GM18909 (cell line): ENCODE data around the gene FGD6.
"Not testable (repeated sequence)": the region's sequence is repeated elsewhere in the genome, so short reads cannot be mapped to it uniquely, and the experiment has no call there.

ENCODE experiments used
- ATAC-seq: cut with Tn5 transposase; IDR thresholded peaks from one replicate; pipeline ENCODE4 v1.9.1; 2021; ENCODE audit warnings: mild to moderate bottlenecking; ENCODE audit not compliant: unreplicated experiment, poor library complexity

FGD6 gene

GRCh38 chr12:95099270-95099790 is 117.9 kb downstream of the FGD6 start:
- no peak for ATAC-seq

- ATAC-seq = no peak
Measured at GRCh38 chr12:95096852-95097251, 120.4 kb downstream of the FGD6 start.

- ATAC-seq = no peak
Measured at GRCh38 chr12:95096378-95096777, 120.9 kb downstream of the FGD6 start.

DNA sequence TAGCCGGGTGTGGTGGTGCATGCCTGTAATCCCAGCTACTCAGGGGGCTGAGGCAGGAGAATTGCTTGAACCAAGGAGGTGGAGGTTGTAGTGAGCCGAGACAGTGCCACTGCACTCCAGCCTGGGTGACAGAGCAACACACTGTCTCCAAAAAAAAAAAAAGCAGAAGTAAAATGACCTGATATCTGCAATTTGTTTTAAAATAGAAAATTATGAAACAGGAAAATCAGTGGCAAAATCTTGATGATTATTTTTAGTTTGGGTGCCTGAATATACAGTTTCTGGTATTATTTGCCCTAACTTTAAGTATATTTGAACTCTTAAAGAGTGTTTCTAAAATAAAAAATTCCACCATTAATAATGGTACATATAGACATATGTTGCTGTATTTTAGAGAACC is 121.4 kb downstream of the FGD6 start:
- not testable (repeated sequence) for ATAC-seq

DNA sequence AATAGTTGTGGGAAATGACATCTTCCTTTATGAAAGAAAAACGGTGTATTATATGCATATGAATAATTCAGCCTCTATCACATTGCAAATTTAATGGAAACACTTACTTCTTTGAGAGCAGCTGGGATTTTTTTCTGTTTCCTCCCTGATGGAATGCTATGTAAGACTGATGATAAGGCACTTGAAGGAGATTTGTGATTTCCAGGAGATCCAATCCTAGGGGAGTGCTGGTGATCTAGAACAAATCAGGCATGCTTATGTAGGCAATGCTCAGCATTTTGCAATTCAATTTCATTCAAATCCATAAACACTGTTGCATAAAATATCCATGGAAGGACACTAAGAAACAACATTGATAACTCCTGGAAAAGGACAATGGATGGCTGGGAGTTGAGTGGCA is 127.8 kb downstream of the FGD6 start:
- ATAC-seq = no peak

- no peak for ATAC-seq
Measured at GRCh38 chr12:95088379-95088778, 128.9 kb downstream of the FGD6 start.

GRCh38 chr12:95085612-95086011 is 131.7 kb downstream of the FGD6 start:
- ATAC-seq = no peak

GRCh38 chr12:95083938-95084337 is 133.3 kb downstream of the FGD6 start:
- ATAC-seq = no peak

DNA sequence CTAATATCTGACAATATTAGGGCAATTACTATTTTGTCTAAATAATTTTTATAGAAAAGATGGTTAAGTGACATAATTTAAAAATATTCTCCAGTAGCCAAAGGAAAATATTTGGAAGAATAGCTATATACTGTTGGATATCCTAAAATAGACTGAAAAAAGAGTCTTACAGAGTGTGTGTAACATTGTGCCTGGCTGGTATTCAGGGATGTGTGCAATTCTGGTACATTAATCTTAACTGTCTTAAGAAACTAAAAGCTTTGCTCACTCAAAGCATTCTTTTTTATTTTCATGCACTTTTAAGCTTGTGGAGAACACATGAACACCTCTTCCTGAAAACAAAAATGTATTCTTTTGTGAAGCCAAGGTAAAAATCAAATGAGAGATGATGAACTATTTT is 133.8 kb downstream of the FGD6 start:
- no peak for ATAC-seq

DNA sequence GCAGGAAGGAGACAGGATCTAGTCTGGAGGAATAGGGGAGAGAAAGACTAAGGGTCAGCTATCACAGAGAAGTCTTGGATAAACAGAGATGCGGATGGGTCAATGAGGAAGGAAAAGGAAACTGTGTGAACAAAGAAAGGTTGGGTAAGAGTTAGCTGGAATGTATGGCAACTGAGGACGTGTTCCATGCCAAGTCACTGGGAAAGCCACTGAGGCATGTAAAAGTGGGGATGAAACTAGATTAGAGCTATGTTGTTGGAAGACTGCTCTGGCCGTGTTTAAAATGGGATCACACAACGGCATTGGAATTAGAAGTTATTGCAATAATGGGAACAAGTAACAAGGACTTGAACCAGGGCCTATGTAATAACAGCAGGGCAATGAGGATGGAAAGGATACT is 139.9 kb downstream of the FGD6 start:
- no peak for ATAC-seq

DNA sequence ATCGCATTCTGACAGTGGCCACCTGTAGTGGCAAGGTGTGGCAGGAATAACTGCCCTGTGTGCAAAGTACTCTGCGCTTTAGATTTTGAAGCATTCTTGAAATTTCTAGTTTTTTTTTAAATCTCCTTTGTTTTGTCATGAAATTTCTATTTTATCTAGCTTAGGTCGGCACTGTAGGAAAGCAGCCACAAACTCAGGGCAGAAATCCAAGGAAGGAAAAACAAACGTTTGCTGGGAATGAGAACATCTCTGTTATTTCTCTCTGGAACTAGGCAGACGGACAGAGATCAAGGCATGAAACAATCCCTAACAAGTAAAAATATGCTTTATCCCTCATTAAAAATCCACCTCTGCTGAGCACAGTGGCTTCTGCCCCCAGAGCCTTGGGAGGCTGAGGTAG is 142.5 kb downstream of the FGD6 start:
- ATAC-seq = no peak

- ATAC-seq = no peak
Measured at GRCh38 chr12:95073698-95074520, 143.4 kb downstream of the FGD6 start.

DNA sequence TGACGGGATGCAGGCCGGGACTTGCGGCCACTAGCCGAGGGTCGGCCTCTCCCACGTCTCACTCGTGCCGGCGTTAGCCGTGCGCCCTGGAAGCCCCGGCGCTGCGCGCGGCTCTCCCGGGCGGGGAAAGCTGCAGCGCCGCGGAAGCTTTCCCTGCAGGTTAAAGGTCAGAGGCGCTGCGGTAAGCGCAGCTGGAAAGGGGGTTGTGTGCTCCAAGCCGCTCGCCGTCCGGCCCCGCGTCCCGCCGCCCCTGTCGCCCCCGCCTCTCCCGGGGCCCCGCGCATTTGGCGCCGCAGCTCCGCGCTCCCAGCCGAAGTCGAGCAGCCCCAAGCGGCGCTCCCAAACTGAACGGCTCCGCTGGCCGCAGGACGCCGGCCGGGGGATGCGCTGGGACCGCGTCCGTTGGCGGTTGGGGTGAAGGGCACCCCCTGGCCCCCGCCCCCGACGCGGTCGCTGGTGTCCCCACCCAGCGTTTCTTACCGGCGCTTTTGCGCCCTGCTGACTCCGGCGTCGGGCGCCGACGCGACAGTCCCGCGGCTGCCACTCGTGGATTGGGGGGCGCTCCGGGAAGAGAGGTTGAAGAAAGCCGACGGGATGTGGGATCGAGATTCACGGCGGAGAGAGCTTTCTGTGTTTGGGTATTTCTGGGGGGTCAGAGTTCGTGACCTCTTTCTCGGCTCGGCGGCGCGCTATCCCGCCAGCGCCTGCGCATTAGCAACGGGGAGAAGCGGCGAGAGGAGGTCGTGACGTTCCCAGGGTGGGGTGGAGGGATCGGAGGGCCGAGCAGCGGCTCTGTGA is 144.2 kb downstream of the FGD6 start, which contains the start of gene NR2C1:
Gene NR2C1 (minus strand): TSS at position 719 of the 798 bp plus-strand sequence. CDS start 6,234 bp downstream, outside the sequence.
- ATAC-seq = peak; percentile 97

DNA sequence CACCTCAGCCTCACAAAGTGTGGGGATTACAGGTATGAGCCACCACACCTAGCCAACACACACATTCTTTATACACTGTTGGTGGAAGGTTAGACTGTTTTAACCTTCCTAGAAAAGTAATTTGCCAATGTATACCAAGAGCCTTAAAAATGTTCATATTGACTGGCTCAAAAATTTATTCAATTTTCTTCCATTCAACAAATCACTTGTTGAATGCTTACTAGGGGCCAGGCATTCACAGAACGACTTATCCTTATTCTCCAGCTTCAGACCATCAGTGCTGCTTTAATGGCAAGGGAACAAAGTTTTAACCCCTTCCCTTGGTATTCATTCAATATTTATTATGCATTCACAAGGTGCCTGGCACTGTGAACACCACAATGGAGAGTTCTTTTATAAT is 146.9 kb downstream of the FGD6 start:
- ATAC-seq = no peak

GRCh38 chr12:95066091-95066855 is 151.0 kb downstream of the FGD6 start:
- no peak for ATAC-seq

DNA sequence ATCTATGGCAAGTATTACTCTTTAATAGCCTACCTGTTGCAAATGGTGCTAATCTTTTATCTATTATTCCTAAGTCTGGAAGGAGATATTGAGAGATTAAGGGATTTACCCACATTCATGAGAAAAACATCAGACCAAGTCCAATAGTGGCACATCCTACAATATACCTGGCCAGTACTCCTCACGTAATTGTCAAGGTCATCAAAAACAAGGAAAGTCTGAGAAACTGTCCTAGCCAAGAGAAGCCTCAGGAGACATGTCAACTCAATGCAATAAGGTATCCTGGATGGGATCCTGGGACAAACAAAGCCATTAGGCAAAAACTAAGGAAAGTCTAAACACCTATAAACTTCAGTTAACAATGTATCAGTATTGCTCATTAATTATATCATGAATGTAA is 156.3 kb downstream of the FGD6 start:
- no peak for ATAC-seq

- no peak for ATAC-seq
Measured at GRCh38 chr12:95059984-95060383, 157.3 kb downstream of the FGD6 start.

DNA sequence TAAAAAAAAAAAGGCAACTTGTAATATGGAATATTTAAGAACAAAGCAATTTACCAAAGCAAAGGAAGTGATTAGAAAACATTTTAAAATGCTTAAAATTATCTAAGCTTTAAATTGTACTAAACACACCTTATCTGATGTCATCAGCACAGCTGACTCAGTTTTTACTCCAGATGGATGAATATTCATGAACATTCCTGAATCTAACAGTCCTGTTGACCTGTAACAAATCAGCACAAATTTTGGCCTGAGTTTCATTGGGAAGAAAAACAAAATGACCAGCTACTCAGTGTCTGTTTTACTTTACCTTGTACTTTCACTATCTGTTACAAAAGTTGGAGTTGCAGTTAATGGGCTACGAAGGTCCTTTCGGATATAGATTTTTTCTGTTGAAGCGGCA is 159.8 kb downstream of the FGD6 start:
- ATAC-seq = no peak

DNA sequence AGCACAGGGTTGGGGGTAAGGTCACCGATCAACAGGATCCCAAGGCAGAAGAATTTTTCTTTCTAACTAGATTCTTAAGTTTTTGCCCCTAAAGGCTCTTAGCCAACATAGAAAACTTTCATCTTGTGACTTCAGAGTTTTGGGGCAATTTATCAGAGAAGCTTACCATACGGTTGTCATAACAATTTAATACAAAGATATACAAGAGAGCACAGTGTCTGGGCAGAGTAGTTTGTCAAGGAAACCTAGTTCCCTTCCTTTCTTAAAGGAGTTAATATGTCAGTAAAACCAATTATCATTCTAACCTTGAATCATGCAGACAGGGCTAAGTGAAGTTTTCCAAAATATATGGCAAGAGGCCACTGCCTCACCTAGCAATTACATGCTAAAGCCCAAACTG is 162.2 kb downstream of the FGD6 start:
- ATAC-seq = no peak

DNA sequence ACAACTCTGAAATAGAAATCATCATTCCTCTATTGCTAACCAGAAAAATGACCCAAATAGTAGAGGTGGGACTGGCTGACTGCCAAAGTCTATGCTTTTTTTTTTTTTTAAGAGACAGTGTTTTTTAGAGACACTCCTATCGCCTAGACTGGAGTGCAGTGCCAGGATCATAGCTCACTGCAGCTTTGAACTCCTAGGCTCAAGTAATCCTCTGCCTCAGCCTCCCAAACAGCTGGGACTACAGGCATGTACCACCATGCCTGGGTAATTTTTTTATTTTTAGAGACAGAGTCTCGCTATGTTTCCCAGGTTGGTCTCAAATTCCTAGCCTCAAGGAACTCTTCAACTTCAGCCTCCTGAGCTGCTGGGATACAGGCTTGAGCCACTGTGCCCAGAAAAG is 163.1 kb downstream of the FGD6 start:
- no peak for ATAC-seq

DNA sequence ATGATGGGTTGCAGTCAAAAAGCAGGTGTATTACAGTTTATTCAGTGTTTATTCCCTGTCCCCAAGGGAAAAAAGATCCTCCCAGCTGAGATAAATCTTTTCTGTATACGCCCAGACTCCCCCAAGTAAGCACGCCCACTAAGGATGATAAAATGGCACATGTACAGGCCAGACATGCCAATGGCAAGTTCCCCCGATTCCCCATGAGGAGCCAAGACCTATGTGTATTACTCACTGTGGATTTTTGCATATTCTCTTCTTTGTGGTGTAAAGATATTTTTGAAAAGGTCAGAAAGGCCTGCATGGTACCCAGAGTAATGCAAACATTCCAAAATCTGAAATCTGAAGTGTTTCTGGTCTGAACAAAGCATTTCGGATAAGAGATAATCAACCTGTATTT is 166.0 kb downstream of the FGD6 start:
- no peak for ATAC-seq
